Cardiac fibroblast (primary cell): Measurements from ENCODE around the gene KEL.

Experiments
- DNase-seq, 2 donors: peaks; one replicate each; pipeline versions ENCODE4 v3.0.0 to v3.0.0-alpha.2; 2010; ENCODE audit warnings: low read depth in 2 of 2
- H3K4me3 ChIP-seq, 2 donors: replicated peaks in 1 of 2; 1 replicate in 1 of 2; 2 replicates in 1 of 2; pipeline ENCODE4 v1.5.1; 2011; ENCODE audit warnings: low read depth in 2 of 2, low read length in 2 of 2, mild to moderate bottlenecking in 2 of 2, moderate library complexity in 1 of 2
- CTCF ChIP-seq: IDR thresholded peaks from one replicate; pipeline ENCODE4 v1.5.1; 2011; ENCODE audit warnings: low read depth, mild to moderate bottlenecking, low read length, inconsistent platforms

Gene KEL

GRCh38 chr7:142961973-142962926 lies at the start of gene KEL:
TSS of gene KEL (minus strand) at chr7:142962363. CDS start at chr7:142962206, 157 bp downstream.
- TF ChIP-seq CTCF, result no peak
- H3K4me3 ChIP-seq, result no peak within 1 kb of the TSS
- DNase-seq, result no peak

DNA sequence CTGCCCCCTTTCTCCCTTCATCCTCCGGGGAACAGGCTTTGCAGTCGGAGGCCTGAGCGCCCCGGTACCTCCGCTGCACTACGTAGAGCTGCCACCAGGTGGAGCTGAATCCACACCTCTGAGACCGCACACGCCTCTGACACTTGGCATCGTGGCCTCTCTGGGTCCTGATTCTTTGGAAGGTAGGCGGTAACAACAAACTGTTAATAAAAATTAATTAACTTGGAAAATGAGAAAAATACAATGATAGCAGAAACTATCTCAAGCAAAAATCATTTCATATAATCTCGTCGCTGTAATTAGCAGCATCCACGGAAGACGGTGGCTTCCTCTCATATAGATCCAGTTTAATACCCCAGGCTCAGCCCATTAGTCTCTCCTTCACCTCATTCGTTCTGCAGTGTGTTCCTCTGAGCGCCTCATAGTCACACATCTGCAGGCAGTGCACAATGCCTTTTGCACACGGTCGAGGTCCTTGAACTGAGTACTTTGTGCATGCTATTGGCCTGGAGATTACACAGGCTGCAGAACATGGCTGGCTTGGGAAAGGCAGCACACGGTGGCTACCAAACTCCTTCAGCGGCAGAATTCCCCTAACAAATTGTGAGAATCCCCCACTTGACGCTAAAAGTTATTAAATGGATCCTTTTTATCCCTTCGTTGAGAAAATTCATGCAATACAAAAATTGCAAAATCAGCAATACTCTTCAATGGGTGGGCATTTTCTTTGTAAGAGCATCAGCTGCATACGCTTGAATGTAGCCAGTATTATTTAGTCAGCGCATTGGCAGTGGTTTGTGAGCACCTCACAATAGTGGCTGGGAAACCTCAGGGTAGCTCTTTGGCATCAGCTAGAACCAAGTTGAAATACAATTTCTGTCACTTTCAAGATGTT lies 46.1 kb upstream of the KEL start:
- TF ChIP-seq CTCF, result peak; percentile 94
- H3K4me3 ChIP-seq, result no peak overlapping the region
- peak; percentile 76 to 77 for DNase-seq

GRCh38 chr7:143005632-143006260 lies 43.6 kb upstream of the KEL start:
- TF ChIP-seq CTCF, result no peak
- H3K4me3 ChIP-seq, result no peak overlapping the region
- no peak for DNase-seq

GRCh38 chr7:143003393-143004051 lies 41.4 kb upstream of the KEL start:
- peak; percentile 68 for TF ChIP-seq CTCF
- H3K4me3 ChIP-seq, result peak overlapping the region in 1 of 2 donors; percentile 16
- peak; percentile 69 to 73 for DNase-seq

DNA sequence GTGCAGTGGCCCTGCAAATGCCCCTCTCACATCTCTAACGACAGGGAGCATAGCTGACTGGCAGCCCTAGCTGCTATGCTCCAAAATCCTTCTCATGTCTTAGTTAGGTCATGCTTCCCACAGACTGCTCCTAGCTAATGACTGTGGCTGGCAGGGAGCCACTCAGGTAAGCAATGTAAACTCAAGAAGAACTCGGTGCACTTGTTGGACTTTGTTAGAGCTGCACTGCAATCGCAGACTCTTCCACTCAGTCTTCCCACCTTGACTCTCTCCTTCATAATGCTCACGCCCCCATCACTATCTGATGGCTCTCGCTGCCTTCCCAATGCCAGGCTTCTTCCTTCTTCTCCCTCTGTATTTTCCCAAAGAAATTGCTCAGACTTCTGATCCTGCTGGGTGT lies 40.7 kb upstream of the KEL start:
- no peak overlapping the region for H3K4me3 ChIP-seq
- no peak for TF ChIP-seq CTCF
- no peak for DNase-seq

DNA sequence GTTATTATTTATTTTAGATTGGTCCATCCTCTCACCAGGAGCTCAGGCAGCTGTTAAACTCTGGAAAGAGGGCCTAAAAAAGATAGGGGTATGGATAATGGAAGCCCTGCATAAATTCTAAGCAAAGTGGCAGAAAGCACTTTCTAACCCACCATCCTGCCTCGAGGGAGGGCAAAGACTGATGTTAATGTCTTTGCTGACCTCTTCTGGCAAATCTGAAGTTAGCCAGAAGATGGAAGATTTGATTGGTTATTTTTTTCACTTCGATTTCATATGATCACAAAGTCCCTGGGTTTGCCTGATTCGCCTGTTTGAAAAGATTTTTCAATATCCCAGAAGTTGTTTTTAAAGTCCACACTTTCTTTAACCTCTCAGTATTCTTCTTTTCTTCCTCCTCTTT lies 39.9 kb upstream of the KEL start:
- peak; percentile 41 to 45 for DNase-seq
- no peak overlapping the region for H3K4me3 ChIP-seq
- TF ChIP-seq CTCF, result peak; percentile 27
